ENCODE results near the gene PANK4. TPM values are rescaled to one million over a fixed set of nuclear protein-coding genes. Genes with fewer than 3 reads are reported as not detected.

The PANK4 gene
- total and polyA plus RNA-seq, 3 donors from 2014 or later: 23.2 to 84.7 (median 65.9) TPM

- H3K9me3 ChIP-seq: no peaks in the 10 kb centered on the region
- DNase-seq: no peak
- no peak for TF ChIP-seq POLR2A (IDR thresholded peaks at IDR 0.05)
- no peak for TF ChIP-seq CTCF (IDR thresholded peaks at IDR 0.05)
- H3K27ac ChIP-seq: no peak overlapping the region
- no peaks in the 10 kb centered on the region for H3K27me3 ChIP-seq
- intact Hi-C loops (cut with DNase I; ENCODE audit: low total_unique reads): no loop called here
- WGBS, 2 donors: 81 to 86% methylated on average over 17 to 21 of the region's 21 CpGs
- H3K4me1 ChIP-seq: no peaks in the 10 kb centered on the region
- no peak overlapping the region for H3K4me3 ChIP-seq
- no peaks in the 10 kb centered on the region for H3K36me3 ChIP-seq (ENCODE audit: low read depth, missing control alignments)
Observed at GRCh38 chr1:2505461-2505994, 20.9 kb downstream of the PANK4 start.

GRCh38 chr1:2504949-2505272 lies 21.5 kb downstream of the PANK4 start:
- intact Hi-C loops (cut with DNase I; ENCODE audit: low total_unique reads): no loop called here
- TF ChIP-seq POLR2A (IDR thresholded peaks at IDR 0.05) (no peak), CTCF (IDR thresholded peaks at IDR 0.05) (no peak)
- H3K9me3 ChIP-seq: no peaks in the 10 kb centered on the region
- DNase-seq: no peak
- H3K27ac ChIP-seq: no peak overlapping the region
- no peaks in the 10 kb centered on the region for H3K27me3 ChIP-seq
- 54 to 60% methylated on average over 4 to 8 of the region's 22 CpGs for WGBS, 2 donors
- H3K4me1 ChIP-seq: no peaks in the 10 kb centered on the region
- no peaks in the 10 kb centered on the region for H3K36me3 ChIP-seq (ENCODE audit: low read depth, missing control alignments)
- H3K4me3 ChIP-seq: no peak overlapping the region

GRCh38 chr1:2504225-2504948 lies 22.0 kb downstream of the PANK4 start:
- no peak for DNase-seq
- WGBS, 2 donors: 60 to 61% methylated on average over 3 to 33 of the region's 36 CpGs
- no peak overlapping the region for H3K4me3 ChIP-seq
- H3K9me3 ChIP-seq: no peaks in the 10 kb centered on the region
- no peaks in the 10 kb centered on the region for H3K27me3 ChIP-seq
- H3K4me1 ChIP-seq: no peaks in the 10 kb centered on the region
- no peak for TF ChIP-seq POLR2A (IDR thresholded peaks at IDR 0.05)
- TF ChIP-seq CTCF (IDR thresholded peaks at IDR 0.05): no peak
- H3K27ac ChIP-seq: no peak overlapping the region
- intact Hi-C loops (cut with DNase I; ENCODE audit: low total_unique reads): no loop called here
- H3K36me3 ChIP-seq (ENCODE audit: low read depth, missing control alignments): no peaks in the 10 kb centered on the region

- intact Hi-C loops (cut with DNase I; ENCODE audit: low total_unique reads): no loop called here
- Histone ChIP-seq H3K27ac (no peak overlapping the region), H3K27me3 (no peaks in the 10 kb centered on the region), H3K4me3 (no peak overlapping the region), H3K4me1 (no peaks in the 10 kb centered on the region), H3K9me3 (no peaks in the 10 kb centered on the region), H3K36me3 (ENCODE audit: low read depth, missing control alignments) (no peaks in the 10 kb centered on the region)
- TF ChIP-seq CTCF (IDR thresholded peaks at IDR 0.05) (no peak), POLR2A (IDR thresholded peaks at IDR 0.05) (no peak)
- 46% methylated on average over 42 of the region's 42 CpGs; no CpG with 5 or more reads in 1 of the 2 donors for WGBS, 2 donors
- no peak for DNase-seq
Observed at GRCh38 chr1:2503554-2504224, 22.7 kb downstream of the PANK4 start.

Data from testis (tissue), 3 donors.